ENCODE data around the gene CSTF2. TPM values are rescaled to one million over a fixed set of nuclear protein-coding genes. Genes with fewer than 3 reads are reported as not detected.
"Not testable (repeated sequence)": the region's sequence is repeated elsewhere in the genome, so short reads cannot be mapped to it uniquely, and the experiment has no call there.

The CSTF2 gene
- 14.1 TPM for polyA plus RNA-seq (2013, experiment 1 of 2)
- 14.0 TPM for polyA plus RNA-seq (2013, experiment 2 of 2)

- H3K79me1 ChIP-seq (ENCODE audit: low read depth, low read length) = no peaks in the 10 kb centered on the region
- H3K23ac ChIP-seq (ENCODE audit: low read depth, low read length, poor library complexity) = no peak within 1 kb of the TSS
- H3K4me2 ChIP-seq (ENCODE audit: insufficient read depth, low read length, poor library complexity, severe bottlenecking) = peak within 1 kb of the TSS; percentile 60
- H2BK120ac ChIP-seq (ENCODE audit: low read depth, low read length) = no peak within 1 kb of the TSS
- no peak within 1 kb of the TSS for H4K91ac ChIP-seq (ENCODE audit: low read depth, low read length, poor library complexity)
- H3K18ac ChIP-seq (ENCODE audit: low read length) = no peak within 1 kb of the TSS
- H2AFZ ChIP-seq (ENCODE audit: low read length) = peak within 1 kb of the TSS; percentile 88
- no peaks in the 10 kb centered on the region for H3K9me3 ChIP-seq (replicated peaks in 1 of 2; ENCODE audit: control insufficient read depth in 2 of 2, insufficient read depth in 1 of 2, low read depth in 1 of 2, low read length in 2 of 2)
- H2AK5ac ChIP-seq (ENCODE audit: low read depth, low read length) = no peak within 1 kb of the TSS
- WGBS, 2 donors (ENCODE audit: extremely low coverage in 2 of 2, insufficient read length in 2 of 2, insufficient replicate concordance in 1 of 2) = no CpG with 5 or more reads among the region's 49 CpGs
- peak within 1 kb of the TSS; percentile 70 for H3K9ac ChIP-seq (ENCODE audit: low read depth, low read length, poor library complexity)
- H4K8ac ChIP-seq (ENCODE audit: low read depth, low read length) = no peak within 1 kb of the TSS
- peaks cover 0 to 3% of the 10 kb centered on the region in 2 donors for H3K4me1 ChIP-seq (ENCODE audit: control insufficient read depth in 2 of 2, insufficient read depth in 1 of 2, low read depth in 1 of 2, low read length in 2 of 2)
- H2BK12ac ChIP-seq (ENCODE audit: low read length) = no peak within 1 kb of the TSS
- no peak within 1 kb of the TSS for H3K27ac ChIP-seq (replicated peaks; ENCODE audit: low read length)
- peak within 1 kb of the TSS; percentile 80 to 88 for H3K4me3 ChIP-seq (ENCODE audit: low read length in 2 of 2)
- H2BK15ac ChIP-seq (ENCODE audit: low read length) = no peak within 1 kb of the TSS
- H2BK5ac ChIP-seq (ENCODE audit: low read length) = no peak within 1 kb of the TSS
- H3K4ac ChIP-seq (ENCODE audit: low read length) = no peak within 1 kb of the TSS
- H3K14ac ChIP-seq (ENCODE audit: low read length) = no peak within 1 kb of the TSS
- peaks cover 0 to 9% (median 0%) of the 10 kb centered on the region in 3 experiments for H3K27me3 ChIP-seq (ENCODE audit: control insufficient read depth in 3 of 3, insufficient read depth in 3 of 3, low read depth in 1 of 3, low read length in 3 of 3)
- H3K36me3 ChIP-seq (replicated peaks in 1 of 2; ENCODE audit: control insufficient read depth in 2 of 2, insufficient read depth in 2 of 2, low read length in 2 of 2) = peaks cover 5 to 30% of the 10 kb centered on the region in 2 donors
- peak; percentile 51 for DNase-seq (ENCODE audit: low spot score)
Observed at GRCh38 chrX:100819837-100820666, at the start of gene CSTF2. TSS of gene CSTF2 (plus strand) at chrX:100820391. CDS start at chrX:100820417, 26 bp downstream.

GRCh38 chrX:100796371-100796770 lies 23.8 kb upstream of the CSTF2 start:
- not testable (repeated sequence) for H3K14ac ChIP-seq (ENCODE audit: low read length); H3K23ac ChIP-seq (ENCODE audit: low read depth, low read length, poor library complexity); H3K27ac ChIP-seq (replicated peaks; ENCODE audit: low read length); H4K91ac ChIP-seq (ENCODE audit: low read depth, low read length, poor library complexity); H3K18ac ChIP-seq (ENCODE audit: low read length); H2BK15ac ChIP-seq (ENCODE audit: low read length); H2BK5ac ChIP-seq (ENCODE audit: low read length); H2BK12ac ChIP-seq (ENCODE audit: low read length); H2AK5ac ChIP-seq (ENCODE audit: low read depth, low read length); H3K36me3 ChIP-seq (replicated peaks in 1 of 2; ENCODE audit: control insufficient read depth in 2 of 2, insufficient read depth in 2 of 2, low read length in 2 of 2); H3K9me3 ChIP-seq (replicated peaks in 1 of 2; ENCODE audit: control insufficient read depth in 2 of 2, insufficient read depth in 1 of 2, low read depth in 1 of 2, low read length in 2 of 2); H2AFZ ChIP-seq (ENCODE audit: low read length); H4K8ac ChIP-seq (ENCODE audit: low read depth, low read length); H3K4me2 ChIP-seq (ENCODE audit: insufficient read depth, low read length, poor library complexity, severe bottlenecking); H3K9ac ChIP-seq (ENCODE audit: low read depth, low read length, poor library complexity); H3K4me3 ChIP-seq (ENCODE audit: low read length in 2 of 2); H3K4ac ChIP-seq (ENCODE audit: low read length); H3K27me3 ChIP-seq (ENCODE audit: control insufficient read depth in 3 of 3, insufficient read depth in 3 of 3, low read depth in 1 of 3, low read length in 3 of 3); DNase-seq (ENCODE audit: low spot score); H2BK120ac ChIP-seq (ENCODE audit: low read depth, low read length); H3K4me1 ChIP-seq (ENCODE audit: control insufficient read depth in 2 of 2, insufficient read depth in 1 of 2, low read depth in 1 of 2, low read length in 2 of 2); H3K79me1 ChIP-seq (ENCODE audit: low read depth, low read length)
- no CpG with 5 or more reads among the region's 7 CpGs for WGBS, 2 donors (ENCODE audit: extremely low coverage in 2 of 2, insufficient read length in 2 of 2, insufficient replicate concordance in 1 of 2)

GRCh38 chrX:100797359-100797758 lies 22.8 kb upstream of the CSTF2 start:
- Histone ChIP-seq H3K9me3 (replicated peaks in 1 of 2; ENCODE audit: control insufficient read depth in 2 of 2, insufficient read depth in 1 of 2, low read depth in 1 of 2, low read length in 2 of 2) (no peaks in the 10 kb centered on the region), H3K9ac (ENCODE audit: low read depth, low read length, poor library complexity) (no peak overlapping the region), H3K4me1 (ENCODE audit: control insufficient read depth in 2 of 2, insufficient read depth in 1 of 2, low read depth in 1 of 2, low read length in 2 of 2) (no peaks in the 10 kb centered on the region), H2AFZ (ENCODE audit: low read length) (no peak overlapping the region), H4K8ac (ENCODE audit: low read depth, low read length) (no peak overlapping the region), H3K18ac (ENCODE audit: low read length) (no peak overlapping the region), H3K27ac (replicated peaks; ENCODE audit: low read length) (no peak overlapping the region), H3K27me3 (ENCODE audit: control insufficient read depth in 3 of 3, insufficient read depth in 3 of 3, low read depth in 1 of 3, low read length in 3 of 3) (peaks cover 0 to 8% (median 0%) of the 10 kb centered on the region in 3 experiments), H2BK15ac (ENCODE audit: low read length) (no peak overlapping the region), H3K4ac (ENCODE audit: low read length) (no peak overlapping the region), H2BK120ac (ENCODE audit: low read depth, low read length) (no peak overlapping the region), H3K36me3 (replicated peaks in 1 of 2; ENCODE audit: control insufficient read depth in 2 of 2, insufficient read depth in 2 of 2, low read length in 2 of 2) (no peaks in the 10 kb centered on the region), H2AK5ac (ENCODE audit: low read depth, low read length) (no peak overlapping the region), H3K4me3 (ENCODE audit: low read length in 2 of 2) (no peak overlapping the region), H3K79me1 (ENCODE audit: low read depth, low read length) (no peaks in the 10 kb centered on the region), H3K14ac (ENCODE audit: low read length) (no peak overlapping the region), H3K4me2 (ENCODE audit: insufficient read depth, low read length, poor library complexity, severe bottlenecking) (no peak overlapping the region), H2BK5ac (ENCODE audit: low read length) (no peak overlapping the region), H4K91ac (ENCODE audit: low read depth, low read length, poor library complexity) (no peak overlapping the region), H2BK12ac (ENCODE audit: low read length) (no peak overlapping the region), H3K23ac (ENCODE audit: low read depth, low read length, poor library complexity) (no peak overlapping the region)
- WGBS, 2 donors (ENCODE audit: extremely low coverage in 2 of 2, insufficient read length in 2 of 2, insufficient replicate concordance in 1 of 2) = no CpG with 5 or more reads among the region's 4 CpGs
- no peak for DNase-seq (ENCODE audit: low spot score)

GRCh38 chrX:100798484-100799214 lies 21.5 kb upstream of the CSTF2 start:
- Histone ChIP-seq H4K8ac (ENCODE audit: low read depth, low read length) (no peak overlapping the region), H3K9ac (ENCODE audit: low read depth, low read length, poor library complexity) (no peak overlapping the region), H2BK5ac (ENCODE audit: low read length) (no peak overlapping the region), H3K9me3 (replicated peaks in 1 of 2; ENCODE audit: control insufficient read depth in 2 of 2, insufficient read depth in 1 of 2, low read depth in 1 of 2, low read length in 2 of 2) (no peaks in the 10 kb centered on the region), H2AK5ac (ENCODE audit: low read depth, low read length) (no peak overlapping the region), H3K79me1 (ENCODE audit: low read depth, low read length) (no peaks in the 10 kb centered on the region), H2BK15ac (ENCODE audit: low read length) (no peak overlapping the region), H3K4me2 (ENCODE audit: insufficient read depth, low read length, poor library complexity, severe bottlenecking) (no peak overlapping the region), H3K36me3 (replicated peaks in 1 of 2; ENCODE audit: control insufficient read depth in 2 of 2, insufficient read depth in 2 of 2, low read length in 2 of 2) (no peaks in the 10 kb centered on the region), H3K18ac (ENCODE audit: low read length) (no peak overlapping the region), H3K4me1 (ENCODE audit: control insufficient read depth in 2 of 2, insufficient read depth in 1 of 2, low read depth in 1 of 2, low read length in 2 of 2) (no peaks in the 10 kb centered on the region), H3K27ac (replicated peaks; ENCODE audit: low read length) (no peak overlapping the region), H3K23ac (ENCODE audit: low read depth, low read length, poor library complexity) (no peak overlapping the region), H3K14ac (ENCODE audit: low read length) (no peak overlapping the region), H2AFZ (ENCODE audit: low read length) (no peak overlapping the region), H4K91ac (ENCODE audit: low read depth, low read length, poor library complexity) (no peak overlapping the region), H3K4ac (ENCODE audit: low read length) (no peak overlapping the region), H3K27me3 (ENCODE audit: control insufficient read depth in 3 of 3, insufficient read depth in 3 of 3, low read depth in 1 of 3, low read length in 3 of 3) (peaks cover 0 to 13% (median 0%) of the 10 kb centered on the region in 3 experiments), H2BK120ac (ENCODE audit: low read depth, low read length) (no peak overlapping the region), H2BK12ac (ENCODE audit: low read length) (no peak overlapping the region), H3K4me3 (ENCODE audit: low read length in 2 of 2) (no peak overlapping the region)
- no peak for DNase-seq (ENCODE audit: low spot score)
- no CpG with 5 or more reads among the region's 4 CpGs for WGBS, 2 donors (ENCODE audit: extremely low coverage in 2 of 2, insufficient read length in 2 of 2, insufficient replicate concordance in 1 of 2)
